Measurements from ENCODE around the gene MROH2A.

GRCh38 chr2:233835230-233836186, 57.4 kb downstream of the MROH2A start:
- TF ChIP-seq SMAD3 (CRISPR knock-in tag; IDR thresholded peaks at IDR 0.05; ENCODE audit: borderline replicate concordance) (no peak), TP53 (CRISPR knock-in tag; IDR thresholded peaks at IDR 0.05) (no peak), CTCF (IDR thresholded peaks at IDR 0.05) (no peak), STAT6 (CRISPR knock-in tag; conservative IDR thresholded peaks at IDR 0.05; ENCODE audit: low read depth) (no peak), CREB1 (CRISPR knock-in tag; IDR thresholded peaks at IDR 0.05) (no peak), MXD4 (CRISPR knock-in tag; IDR thresholded peaks at IDR 0.05; ENCODE audit: borderline replicate concordance) (no peak), CDX4 (CRISPR knock-in tag; IDR thresholded peaks at IDR 0.05; ENCODE audit: borderline replicate concordance) (no peak), USF2 (CRISPR knock-in tag; IDR thresholded peaks at IDR 0.05) (no peak), NR3C1 (CRISPR knock-in tag; conservative IDR thresholded peaks at IDR 0.05; ENCODE audit: low read depth) (no peak), ZBTB21 (CRISPR knock-in tag; IDR thresholded peaks at IDR 0.05; ENCODE audit: borderline replicate concordance) (no peak), ATF2 (CRISPR knock-in tag; IDR thresholded peaks at IDR 0.05; ENCODE audit: borderline replicate concordance, low read depth) (no peak), ZNF396 (CRISPR knock-in tag; IDR thresholded peaks at IDR 0.05; ENCODE audit: borderline replicate concordance) (no peak), ZNF423 (CRISPR knock-in tag; IDR thresholded peaks at IDR 0.05) (no peak)
- TF ChIP-seq, protein P1, sequence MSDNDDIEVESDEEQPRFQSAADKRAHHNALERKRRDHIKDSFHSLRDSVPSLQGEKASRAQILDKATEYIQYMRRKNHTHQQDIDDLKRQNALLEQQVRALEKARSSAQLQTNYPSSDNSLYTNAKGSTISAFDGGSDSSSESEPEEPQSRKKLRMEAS (CRISPR knock-in tag; IDR thresholded peaks at IDR 0.05): no peak
